NCI-H2029 treated with DMSO at 0.1 percent for 48 hours (cell line): ENCODE results near the gene SDK1.
"Not testable (repeated sequence)": the region's sequence is repeated elsewhere in the genome, so short reads cannot be mapped to it uniquely, and the experiment has no call there.

ENCODE experiments used
- DNase-seq: peaks from one replicate; lab custom pipeline; 2025; lab: John Stamatoyannopoulos, UW

SDK1 gene

GRCh38 chr7:3670898-3671297 is 369.8 kb downstream of the SDK1 start:
- no peak for DNase-seq

- DNase-seq = no peak
Measured at GRCh38 chr7:3673524-3673923, 372.5 kb downstream of the SDK1 start.

GRCh38 chr7:3678314-3678810 is 377.3 kb downstream of the SDK1 start:
- no peak for DNase-seq

- no peak for DNase-seq
Measured at GRCh38 chr7:3682028-3682710, 381.1 kb downstream of the SDK1 start.

- DNase-seq = no peak
Measured at GRCh38 chr7:3683546-3684539, 382.8 kb downstream of the SDK1 start.

GRCh38 chr7:3688071-3688470 is 387.0 kb downstream of the SDK1 start:
- no peak for DNase-seq

- no peak for DNase-seq
Measured at GRCh38 chr7:3688842-3689241, 387.8 kb downstream of the SDK1 start.

- no peak for DNase-seq
Measured at GRCh38 chr7:3691478-3692158, 390.6 kb downstream of the SDK1 start.

GRCh38 chr7:3695602-3696001 is 394.6 kb downstream of the SDK1 start:
- DNase-seq = no peak

GRCh38 chr7:3696113-3696512 is 395.1 kb downstream of the SDK1 start:
- no peak for DNase-seq

GRCh38 chr7:3697472-3697871 is 396.4 kb downstream of the SDK1 start:
- DNase-seq = no peak

- no peak for DNase-seq
Measured at GRCh38 chr7:3705258-3705657, 404.2 kb downstream of the SDK1 start.

- not testable (repeated sequence) for DNase-seq
Measured at GRCh38 chr7:3706091-3706490, 405.0 kb downstream of the SDK1 start.

- no peak for DNase-seq
Measured at GRCh38 chr7:3710122-3710521, 409.1 kb downstream of the SDK1 start.

GRCh38 chr7:3710531-3710930 is 409.5 kb downstream of the SDK1 start:
- DNase-seq = no peak

- no peak for DNase-seq
Measured at GRCh38 chr7:3712841-3713240, 411.8 kb downstream of the SDK1 start.

GRCh38 chr7:3721422-3721821 is 420.4 kb downstream of the SDK1 start:
- DNase-seq = no peak

GRCh38 chr7:3722396-3722922 is 421.4 kb downstream of the SDK1 start:
- no peak for DNase-seq

GRCh38 chr7:3725155-3726059 is 424.4 kb downstream of the SDK1 start:
- DNase-seq = no peak

GRCh38 chr7:3730276-3730675 is 429.2 kb downstream of the SDK1 start:
- no peak for DNase-seq

- no peak for DNase-seq
Measured at GRCh38 chr7:3732395-3733005, 431.4 kb downstream of the SDK1 start.
